ENCODE results near the gene CA7.

GRCh38 chr16:66856184-66856730, 12.0 kb downstream of the CA7 start:
- TF ChIP-seq POLR2A (IDR thresholded peaks at IDR 0.05) = no peak
- no peak for TF ChIP-seq CTCF (IDR thresholded peaks at IDR 0.05)

All from uterus (tissue), 2 donors.